C4-2B (cell line): Measurements from ENCODE around the gene USP48.

ENCODE experiments used
- CTCF ChIP-seq: fragments of 450-650 bp; conservative IDR thresholded peaks from 2 replicates; pipeline ENCODE4 v1.5.1; 2017; ENCODE audit warnings: mild to moderate bottlenecking
- ZFX ChIP-seq: fragments of 450-650 bp; IDR thresholded peaks from 2 replicates; pipeline ENCODE4 v1.6.1; 2017

GRCh38 chr1:21670059-21670881 is 112.7 kb downstream of the USP48 start:
- TF ChIP-seq CTCF (no peak), ZFX (no peak)
